Transverse colon (tissue), 4 donors: ENCODE results near the gene RHOH. TPM values are rescaled to one million over a fixed set of nuclear protein-coding genes. Genes with fewer than 3 reads are reported as not detected.

Experiments used
- DNase-seq: peaks from one replicate; pipeline ENCODE4 v3.0.0-alpha.2; 2019
- H3K27ac ChIP-seq, 4 donors: fragments of 200-600 bp; sonication (generic); 2 replicates each; pipeline ENCODE4 v1.5.1; 2016 to 2018; ENCODE audit warnings: inconsistent platforms in 4 of 4
- H3K27me3 ChIP-seq: fragments of 200-600 bp; sonication (generic); 2 replicates; pipeline ENCODE4 v1.5.1; 2017; ENCODE audit warnings: inconsistent platforms
- H3K36me3 ChIP-seq, 4 donors: fragments of 200-600 bp; sonication (generic); 2 replicates each; pipeline ENCODE4 v1.5.1; 2017 to 2019; ENCODE audit warnings: inconsistent platforms in 4 of 4
- H3K4me1 ChIP-seq, 4 donors: fragments of 200-600 bp; sonication (generic); 2 replicates each; pipeline ENCODE4 v1.5.1; 2017 to 2020; ENCODE audit warnings: inconsistent platforms in 4 of 4
- H3K4me3 ChIP-seq, 4 donors: fragments of 200-600 bp; sonication (generic); 1 replicate in 1 of 4; 2 replicates in 3 of 4; pipeline versions ENCODE4 v1.5.1 to v1.6.1; 2017 to 2019; ENCODE audit warnings: inconsistent platforms in 4 of 4
- H3K9me3 ChIP-seq, 2 donors: fragments of 200-600 bp; sonication (generic); 2 replicates each; pipeline ENCODE4 v1.5.1; 2017 to 2019; ENCODE audit warnings: inconsistent platforms in 2 of 2
- CTCF ChIP-seq, 5 experiments: fragments of 200-600 bp in 3 of 5; fragments of 450-650 bp in 2 of 5; sonication (generic) in 3 of 5; IDR thresholded peaks; 1 replicate in 2 of 5; 2 replicates in 3 of 5; pipeline ENCODE4 v1.5.1; 2016 to 2017; ENCODE audit warnings: antibody characterized with exemption in 5 of 5, inconsistent platforms in 3 of 5, mild to moderate bottlenecking in 2 of 5, moderate library complexity in 1 of 5
- EP300 ChIP-seq: sonication (generic); formaldehyde crosslinking; IDR thresholded peaks from one replicate; pipeline ENCODE4 v1.6.1; 2017; ENCODE audit warnings: antibody characterized with exemption, low read depth
- POLR2A ChIP-seq: fragments of 450-650 bp; IDR thresholded peaks from one replicate; pipeline ENCODE4 v1.6.1; 2016; ENCODE audit warnings: antibody characterized with exemption, mild to moderate bottlenecking, moderate library complexity
- POLR2AphosphoS5 ChIP-seq, 3 donors: sonication (generic); formaldehyde crosslinking; IDR thresholded peaks; one replicate each; pipeline ENCODE4 v1.6.1; 2016; ENCODE audit warnings: antibody characterized with exemption in 3 of 3
- WGBS, 2 donors: methylation state at CpG; one replicate each; pipeline ENCODE4 v1.1.5; 2018; ENCODE audit warnings: low coverage in 1 of 2; 5-methylcytosine and 5-hydroxymethylcytosine counted together
- in situ Hi-C, 4 donors: fragments of 200-750 bp; cut with MboI; loops; one replicate each; pipeline versions ENCODE4 v1.15.0 to v1.15.1; 2017; ENCODE audit warnings: low sequenced_read_pairs in 3 of 4, low pct_ligation_motif_present in 1 of 4, low pct_unique_long_range_greater_than_20kb in 1 of 4
- intact Hi-C: fragments of 100-400 bp; cut with DNase I; formaldehyde crosslinking; loops from one replicate; pipeline ENCODE4 v1.15.1; 2023; ENCODE audit warnings: low total_unique reads
- total RNA-seq, 4 donors: library from RNA; depleted of rRNA; stranded (reverse); fragments of >200 nt; gene quantifications; one replicate each; pipeline ENCODE4 v1.1.0, GENCODE V29; 2016

Gene RHOH
- total RNA-seq, 4 donors from 2014 or later = 4.1 to 10.3 (median 4.1) TPM; not detected in 1

GRCh38 chr4:40231316-40231863 lies 34.6 kb downstream of the RHOH start:
- Histone ChIP-seq H3K4me3 (no peak overlapping the region), H3K9me3 (no peaks in the 10 kb centered on the region), H3K27ac (peak overlapping the region in 2 of 4 donors; percentile 2 to 45), H3K4me1 (no peaks in the 10 kb centered on the region), H3K27me3 (no peaks in the 10 kb centered on the region), H3K36me3 (no peaks in the 10 kb centered on the region)
- WGBS, 2 donors = 83 to 84% methylated on average over 6 to 8 of the region's 8 CpGs
- intact Hi-C loops (no loop called here), in situ Hi-C loops (no loop called here)
- TF ChIP-seq POLR2A = no peak
- no peak for TF ChIP-seq EP300
- TF ChIP-seq CTCF (IDR thresholded peaks at IDR 0.05) = no peak
- no peak for TF ChIP-seq POLR2AphosphoS5 (IDR thresholded peaks at IDR 0.05)
- no peak for DNase-seq

- in situ Hi-C loops = no loop called here
- Histone ChIP-seq H3K27me3 (no peaks in the 10 kb centered on the region), H3K9me3 (no peaks in the 10 kb centered on the region), H3K4me3 (no peak overlapping the region), H3K36me3 (no peaks in the 10 kb centered on the region), H3K27ac (no peak overlapping the region), H3K4me1 (no peaks in the 10 kb centered on the region)
- no peak for TF ChIP-seq EP300
- no peak for TF ChIP-seq POLR2A
- TF ChIP-seq POLR2AphosphoS5 (IDR thresholded peaks at IDR 0.05) = no peak
- intact Hi-C loops = no loop called here
- 51 to 58% methylated on average over 2 to 3 of the region's 3 CpGs for WGBS, 2 donors
- DNase-seq = no peak
These were observed 35.8 kb downstream of the RHOH start for GRCh38 chr4:40232610-40233009.

GRCh38 chr4:40233227-40233626 lies 36.4 kb downstream of the RHOH start:
- Histone ChIP-seq H3K36me3 (no peaks in the 10 kb centered on the region), H3K9me3 (no peaks in the 10 kb centered on the region), H3K27me3 (no peaks in the 10 kb centered on the region), H3K27ac (no peak overlapping the region), H3K4me1 (no peaks in the 10 kb centered on the region), H3K4me3 (no peak overlapping the region)
- DNase-seq = no peak
- intact Hi-C loops (no loop called here), in situ Hi-C loops (no loop called here)
- TF ChIP-seq EP300 = no peak
- no peak for TF ChIP-seq POLR2AphosphoS5 (IDR thresholded peaks at IDR 0.05)
- no peak for TF ChIP-seq POLR2A
- no peak for TF ChIP-seq CTCF (IDR thresholded peaks at IDR 0.05)
- 17 to 54% methylated on average over 1 to 3 of the region's 3 CpGs for WGBS, 2 donors

GRCh38 chr4:40234519-40235039 lies 37.7 kb downstream of the RHOH start:
- Histone ChIP-seq H3K4me3 (no peak overlapping the region), H3K9me3 (no peaks in the 10 kb centered on the region), H3K4me1 (no peaks in the 10 kb centered on the region), H3K27me3 (no peaks in the 10 kb centered on the region), H3K27ac (no peak overlapping the region), H3K36me3 (no peaks in the 10 kb centered on the region)
- intact Hi-C loops (no loop called here), in situ Hi-C loops (no loop called here)
- TF ChIP-seq EP300 (no peak), POLR2AphosphoS5 (IDR thresholded peaks at IDR 0.05) (no peak), CTCF (IDR thresholded peaks at IDR 0.05) (no peak), POLR2A (no peak)
- 33 to 81% methylated on average over 1 to 3 of the region's 3 CpGs for WGBS, 2 donors
- no peak for DNase-seq
